ENCODE data around the gene GINS2.

- TF ChIP-seq POLR2A (IDR thresholded peaks at IDR 0.05) (no peak), CTCF (IDR thresholded peaks at IDR 0.05) (no peak), POLR2AphosphoS5 (IDR thresholded peaks at IDR 0.05) (no peak)
Measured at GRCh38 chr16:85645021-85645589, 43.6 kb downstream of the GINS2 start.

All from transverse colon (tissue), 4 donors.